ENCODE measurements around the gene FAM236A.
"Not testable (repeated sequence)": the region's sequence is repeated elsewhere in the genome, so short reads cannot be mapped to it uniquely, and the experiment has no call there.

FAM236A gene

GRCh38 chrX:72937906-72938305 lies at the start of gene FAM236A:
Gene FAM236A, plus strand, starts transcription at chrX:72938206. Its CDS starts 57 bp downstream, at chrX:72938263.
- not testable (repeated sequence) for DNase-seq

GRCh38 chrX:72889740-72890139 lies 48.3 kb upstream of the FAM236A start:
- DNase-seq = not testable (repeated sequence)

DNA sequence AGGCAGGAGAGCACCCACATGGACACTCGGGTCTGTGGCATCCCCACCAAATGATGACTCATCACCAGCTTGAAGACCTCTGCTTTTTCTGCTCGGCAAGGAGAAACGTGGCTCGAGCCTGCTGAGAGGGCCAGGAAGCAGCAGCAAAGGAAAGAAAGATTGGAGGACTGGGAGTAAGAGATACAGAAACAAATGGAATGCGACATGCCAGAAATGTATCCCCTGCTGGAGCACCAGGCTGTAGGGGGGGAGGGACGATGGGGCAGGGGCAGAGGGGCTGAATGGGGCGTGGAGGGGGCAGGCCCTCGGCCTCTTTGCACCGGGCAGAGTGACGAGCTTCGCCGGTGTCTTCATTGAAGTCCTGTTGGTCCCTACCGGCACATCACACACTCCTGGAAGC lies 25.7 kb upstream of the FAM236A start, which contains the start of gene FAM236C:
TSS of gene FAM236C (plus strand) at position 301 of the 400 bp plus-strand sequence. CDS start 100 bp downstream, outside the sequence.
- not testable (repeated sequence) for DNase-seq

DNA sequence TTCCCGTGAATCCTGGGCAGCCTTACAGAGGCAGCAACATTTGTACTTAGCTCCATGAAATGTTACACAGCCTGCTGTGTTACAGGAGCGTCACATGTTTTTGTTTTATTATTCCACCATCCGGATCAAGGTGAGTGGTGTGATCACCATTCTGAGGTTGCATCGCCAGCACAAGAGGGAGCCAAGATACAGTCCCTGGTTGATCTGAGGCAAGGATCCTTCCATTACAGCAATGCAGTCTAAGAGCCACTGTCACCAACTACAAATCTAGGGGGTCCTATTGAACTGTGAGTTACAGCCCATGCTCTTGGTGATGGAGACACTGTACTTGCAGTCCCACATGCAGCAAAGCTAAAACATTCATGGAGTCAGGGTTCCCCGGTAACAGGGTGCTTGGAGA lies 21.9 kb upstream of the FAM236A start:
- not testable (repeated sequence) for DNase-seq

GRCh38 chrX:72932283-72932682 lies 5.7 kb upstream of the FAM236A start:
- not testable (repeated sequence) for DNase-seq

DNA sequence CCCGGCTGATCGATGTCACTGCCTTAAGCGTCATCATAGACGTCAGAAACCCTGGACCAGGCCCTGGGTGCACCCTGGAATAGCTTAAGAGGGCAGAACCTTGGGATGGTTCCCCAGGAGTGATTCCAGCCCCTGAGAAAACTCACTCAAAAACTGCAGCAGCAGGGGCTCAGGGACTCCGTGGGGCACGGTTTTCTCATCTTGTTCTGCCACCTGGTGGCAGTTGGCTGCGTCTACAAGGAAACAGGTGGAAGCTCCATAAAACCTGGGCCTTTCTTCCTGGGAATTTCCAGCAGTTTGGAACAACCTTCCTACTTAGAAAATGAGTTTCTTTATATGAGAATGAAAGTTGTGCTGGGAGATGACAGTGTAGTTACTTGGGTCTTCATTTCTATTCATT lies 1.6 kb upstream of the FAM236A start:
- not testable (repeated sequence) for DNase-seq

DNA sequence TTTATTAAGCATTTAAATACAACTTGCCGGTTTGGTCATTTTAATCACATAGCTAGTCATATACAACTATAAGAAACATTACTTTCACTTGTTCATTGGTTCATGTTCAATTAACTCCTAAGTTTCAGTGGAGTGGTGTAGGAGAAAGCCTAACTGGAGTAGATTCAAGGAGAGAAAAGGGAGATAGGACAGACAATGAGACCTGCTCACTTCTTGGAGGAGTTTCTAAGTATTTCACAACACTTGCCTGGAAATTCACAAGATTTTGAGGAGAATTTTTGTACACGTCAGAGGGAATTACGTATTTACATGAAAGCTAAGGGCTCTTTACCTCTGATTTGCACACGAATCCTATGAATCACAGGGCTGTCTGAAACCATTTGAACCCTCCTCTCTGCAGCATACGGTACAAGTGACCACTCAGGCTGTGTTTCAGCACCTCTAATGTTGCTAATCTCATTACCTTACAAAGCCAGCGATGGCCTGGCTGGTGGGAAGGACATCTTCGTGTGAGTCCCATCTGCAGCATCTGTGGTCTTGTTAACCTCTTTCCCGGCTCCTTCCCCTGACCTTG lies 1.0 kb upstream of the FAM236A start:
- not testable (repeated sequence) for DNase-seq

GRCh38 chrX:72942272-72942671 lies 4.3 kb downstream of the FAM236A start:
- not testable (repeated sequence) for DNase-seq

DNA sequence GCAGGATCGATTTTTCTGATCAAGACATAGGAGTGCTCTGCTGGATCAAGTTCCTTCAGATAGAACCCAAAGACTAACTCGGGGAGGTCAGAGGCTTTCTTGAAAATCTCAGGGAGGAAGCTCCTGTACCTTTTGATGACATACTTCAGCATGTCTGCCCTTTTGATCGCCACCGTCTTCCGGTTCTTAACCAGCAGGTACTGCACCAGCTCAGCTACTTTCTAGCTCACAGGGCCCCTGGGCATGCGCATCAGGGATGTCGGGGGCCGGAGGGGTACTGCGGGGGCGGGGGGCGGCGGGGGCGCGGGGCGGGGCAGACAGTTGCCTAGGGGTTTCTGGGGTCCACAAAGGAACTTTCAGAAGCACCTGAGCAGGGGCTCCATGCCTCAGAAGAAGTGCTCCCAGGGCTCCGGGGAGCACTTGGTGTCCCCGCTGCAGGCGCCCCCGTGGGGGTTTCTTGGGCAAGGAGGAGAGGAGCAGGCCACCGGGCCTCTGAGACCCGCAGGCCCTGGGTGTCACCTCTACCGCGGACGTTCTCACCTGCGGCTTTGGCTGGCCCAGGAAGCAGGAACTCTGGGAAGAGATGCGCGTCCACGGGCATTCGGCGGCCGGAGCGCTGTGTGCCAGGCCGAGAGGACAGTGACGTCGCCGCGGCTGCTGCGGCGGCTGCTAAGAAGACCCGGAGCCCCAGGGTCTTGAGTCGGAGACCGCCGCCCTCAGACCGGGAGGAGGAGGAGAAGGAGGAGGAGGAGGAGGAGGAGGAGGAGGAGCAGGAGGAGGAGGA lies 5.2 kb downstream of the FAM236A start:
- not testable (repeated sequence) for DNase-seq

GRCh38 chrX:72943819-72944169 lies 5.8 kb downstream of the FAM236A start, which contains the start of gene DMRTC1:
Gene DMRTC1, minus strand, starts transcription at chrX:72943837. Its CDS starts 68,143 bp downstream, at chrX:72875694.
- DNase-seq = not testable (repeated sequence)

- not testable (repeated sequence) for DNase-seq
These were observed 22.0 kb downstream of the FAM236A start for GRCh38 chrX:72959971-72960370.

DNA sequence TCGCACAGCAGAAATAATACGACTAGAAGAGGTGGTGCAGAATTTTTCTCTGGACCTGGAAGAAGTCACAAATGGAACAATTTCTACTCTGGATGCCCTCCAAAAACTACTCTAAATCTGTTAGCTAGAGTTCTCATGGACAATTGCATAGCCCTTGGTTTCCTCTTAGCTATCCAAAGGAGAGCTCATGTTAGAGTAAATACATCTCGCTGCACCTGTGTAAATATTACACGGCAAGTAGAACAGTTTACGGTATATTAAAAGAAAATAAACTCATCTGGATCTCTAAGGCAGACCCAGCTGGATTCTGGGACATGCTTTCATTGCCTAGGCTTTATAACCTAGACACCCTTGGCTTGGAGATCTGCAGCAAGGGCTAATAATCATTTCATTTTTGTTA lies 33.9 kb downstream of the FAM236A start:
- not testable (repeated sequence) for DNase-seq

- not testable (repeated sequence) for DNase-seq
These were observed 36.9 kb downstream of the FAM236A start for GRCh38 chrX:72974885-72975284.

DNA sequence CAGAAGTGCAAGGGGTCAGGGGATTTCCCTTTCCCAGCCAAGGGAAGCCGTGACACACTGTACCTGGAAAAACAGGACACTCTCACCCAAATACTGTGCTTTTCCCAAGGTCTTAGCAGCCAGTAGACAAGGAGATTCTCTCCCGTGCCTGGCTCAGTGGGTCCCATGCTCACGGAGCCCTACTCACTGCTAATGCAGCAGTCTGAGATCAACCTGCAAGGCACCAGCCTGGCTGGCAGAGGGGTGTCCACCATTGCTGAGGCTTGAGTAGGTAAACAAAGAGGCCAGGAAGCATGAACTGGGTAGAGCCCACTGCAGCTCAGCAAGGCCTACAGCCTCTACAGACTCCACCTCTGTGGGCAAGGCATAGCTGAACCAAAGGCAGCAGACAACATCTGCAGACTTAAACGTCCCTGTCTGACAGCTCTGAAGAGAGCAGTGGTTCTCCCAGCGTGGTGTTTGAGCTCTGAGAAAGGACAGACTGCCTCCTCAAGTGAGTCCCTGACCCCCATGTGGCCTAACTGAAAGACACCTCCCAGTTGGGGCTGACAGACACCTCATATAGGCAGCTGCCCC lies 43.0 kb downstream of the FAM236A start:
- not testable (repeated sequence) for DNase-seq

All from stimulated activated CD4-positive, alpha-beta T cell treated with anti-CD3 and anti-CD28 coated beads, Interleukin-12 subunit alpha, Interleukin-12 subunit beta, amount 100 ng/mL, for 4 hours (primary cell).